ENCODE measurements around the gene ZNF140. TPM values are rescaled to one million over a fixed set of nuclear protein-coding genes. Genes with fewer than 3 reads are reported as not detected.
A peak's percentile ranks its signal among the peaks of the same experiment; 100 is the strongest.

Gene ZNF140
- total and polyA plus RNA-seq, 2 donors (not counting 3 experiments of a cell fraction or from before 2014, with no cell fraction given), result 8.9 to 11.9 TPM

DNA sequence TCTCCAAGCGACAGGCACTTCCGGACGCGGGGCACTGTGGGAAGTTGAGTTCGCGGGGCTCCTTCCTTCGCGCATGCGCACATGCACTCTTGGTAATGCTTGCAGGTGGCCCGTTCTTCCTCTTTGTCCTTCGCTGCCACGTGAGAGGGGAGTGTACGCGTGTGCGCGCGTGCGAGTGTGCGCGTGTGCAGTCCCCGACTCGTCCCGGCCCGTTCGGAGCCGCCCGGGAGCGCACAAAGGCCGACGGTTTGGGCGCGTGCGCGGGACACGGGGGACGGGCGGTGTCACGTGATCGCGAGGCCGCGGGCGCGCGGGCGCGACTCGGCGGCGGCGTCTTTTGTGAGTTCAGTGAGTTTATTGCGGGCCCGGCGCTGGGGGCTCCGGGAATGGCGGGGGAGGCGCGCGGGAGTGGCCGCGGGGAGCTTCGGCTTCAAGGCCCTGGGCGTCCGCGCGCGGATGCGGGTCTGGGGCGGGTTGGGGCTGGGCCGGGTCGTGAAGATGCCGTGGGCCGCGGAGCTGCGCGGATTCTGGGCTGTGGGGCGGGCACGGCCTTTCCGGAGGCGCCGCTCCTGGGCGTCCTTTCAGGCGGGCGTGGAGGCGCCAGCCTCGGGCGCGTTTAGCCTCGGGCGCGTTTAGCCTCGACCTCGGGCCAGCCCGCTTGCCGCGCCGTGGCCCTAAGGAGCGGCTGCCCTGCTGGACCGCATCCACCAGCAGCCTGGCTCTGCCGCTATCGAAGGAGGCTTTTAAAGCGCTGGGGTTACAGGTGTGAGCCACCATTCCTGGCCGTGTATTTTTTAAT is 43.3 kb upstream of the ZNF140 start, which contains the start of gene ZNF84:
Gene ZNF84 (plus strand): TSS at position 303 of the 799 bp plus-strand sequence. CDS start 3,959 bp downstream, outside the sequence.
- H3K4me2 ChIP-seq (ENCODE audit: insufficient read depth, low read length), result peak within 1 kb of the TSS; percentile 76
- ChIA-PET POLR2A (no interaction called here), CTCF (no interaction called here)
- BruUV-seq (replicated peaks), result no TSS peak
- dilution Hi-C loops (cut with MboI; ENCODE audit: extremely low pct_ligation_motif_present, low sequenced_read_pairs) (no loop called here), intact Hi-C loops (cut with micrococcal nuclease) (loop anchor here (1.0 kb wide), 4 partner anchors 43 to 129 kb away; partner anchors contain the start of genes ZNF10, ZNF140, ZNF26 and ZNF891)
- peak within 1 kb of the TSS; percentile 59 for H3K27ac ChIP-seq (ENCODE audit: insufficient read depth, low read depth, low read length)
- H4K20me1 ChIP-seq (replicated peaks; ENCODE audit: control insufficient read depth, extremely low read depth, insufficient read depth, low read length), result no peaks in the 10 kb centered on the region
- H2AFZ ChIP-seq (ENCODE audit: low read depth, low read length), result peak within 1 kb of the TSS; percentile 26
- peak within 1 kb of the TSS; percentile 91 for H3K9ac ChIP-seq (replicated peaks; ENCODE audit: extremely low read depth, insufficient read depth, low read length)
- TF ChIP-seq MYC (IDR thresholded peaks at IDR 0.05; ENCODE audit: low read depth, low read length) (peak; percentile 84), JUN (IDR thresholded peaks at IDR 0.05; ENCODE audit: borderline replicate concordance, insufficient read depth, insufficient read length, low read depth) (no peak), POLR2AphosphoS5 (IDR thresholded peaks at IDR 0.05; ENCODE audit: insufficient read depth, low read depth, low read length) (peak; percentile 86), POLR2A (IDR thresholded peaks at IDR 0.05; ENCODE audit: low read depth, low read length) (peak; percentile 83), EZH2 (IDR thresholded peaks at IDR 0.05; ENCODE audit: borderline replicate concordance, low read depth, low read length, severe bottlenecking) (no peak), FOS (IDR thresholded peaks at IDR 0.05; ENCODE audit: borderline replicate concordance, insufficient read depth, low read length) (no peak), GATA2 (IDR thresholded peaks at IDR 0.05; ENCODE audit: insufficient read depth, insufficient read length, low read depth, low read length) (no peak)
- TF ChIP-seq, protein P1, sequence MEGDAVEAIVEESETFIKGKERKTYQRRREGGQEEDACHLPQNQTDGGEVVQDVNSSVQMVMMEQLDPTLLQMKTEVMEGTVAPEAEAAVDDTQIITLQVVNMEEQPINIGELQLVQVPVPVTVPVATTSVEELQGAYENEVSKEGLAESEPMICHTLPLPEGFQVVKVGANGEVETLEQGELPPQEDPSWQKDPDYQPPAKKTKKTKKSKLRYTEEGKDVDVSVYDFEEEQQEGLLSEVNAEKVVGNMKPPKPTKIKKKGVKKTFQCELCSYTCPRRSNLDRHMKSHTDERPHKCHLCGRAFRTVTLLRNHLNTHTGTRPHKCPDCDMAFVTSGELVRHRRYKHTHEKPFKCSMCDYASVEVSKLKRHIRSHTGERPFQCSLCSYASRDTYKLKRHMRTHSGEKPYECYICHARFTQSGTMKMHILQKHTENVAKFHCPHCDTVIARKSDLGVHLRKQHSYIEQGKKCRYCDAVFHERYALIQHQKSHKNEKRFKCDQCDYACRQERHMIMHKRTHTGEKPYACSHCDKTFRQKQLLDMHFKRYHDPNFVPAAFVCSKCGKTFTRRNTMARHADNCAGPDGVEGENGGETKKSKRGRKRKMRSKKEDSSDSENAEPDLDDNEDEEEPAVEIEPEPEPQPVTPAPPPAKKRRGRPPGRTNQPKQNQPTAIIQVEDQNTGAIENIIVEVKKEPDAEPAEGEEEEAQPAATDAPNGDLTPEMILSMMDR (IDR thresholded peaks at IDR 0.05; ENCODE audit: extremely low read depth in 1 of 2, insufficient read depth in 1 of 2, low read depth in 1 of 2, low read length in 2 of 2), result no peak
- TF ChIP-seq, protein P2, sequence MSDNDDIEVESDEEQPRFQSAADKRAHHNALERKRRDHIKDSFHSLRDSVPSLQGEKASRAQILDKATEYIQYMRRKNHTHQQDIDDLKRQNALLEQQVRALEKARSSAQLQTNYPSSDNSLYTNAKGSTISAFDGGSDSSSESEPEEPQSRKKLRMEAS (IDR thresholded peaks at IDR 0.05; ENCODE audit: insufficient read depth, insufficient read length), result peak; percentile 96
- peaks cover 3 to 9% of the 10 kb centered on the region in 2 experiments for H3K36me3 ChIP-seq (ENCODE audit: control insufficient read depth in 2 of 2, extremely low read depth in 1 of 2, insufficient read depth in 2 of 2, low read length in 2 of 2)
- no peaks in the 10 kb centered on the region for H3K9me1 ChIP-seq (replicated peaks; ENCODE audit: control insufficient read depth, extremely low read depth, insufficient read depth, low read length)
- no peaks in the 10 kb centered on the region for H3K4me1 ChIP-seq (ENCODE audit: control insufficient read depth, extremely low read depth, insufficient read depth, low read length)
- H3K27me3 ChIP-seq (ENCODE audit: control insufficient read depth in 2 of 2, insufficient read depth in 2 of 2, low read length in 2 of 2), result no peaks in the 10 kb centered on the region
- DNase-seq (ENCODE audit: low read depth, low spot score) (peak; percentile 99), FAIRE-seq (peak; percentile 97)
- peaks cover 5% of the 10 kb centered on the region for H3K9me3 ChIP-seq (replicated peaks; ENCODE audit: control insufficient read depth, insufficient read depth, low read length)
- H3K79me2 ChIP-seq (ENCODE audit: control insufficient read depth, insufficient read depth, low read length), result peaks cover 24% of the 10 kb centered on the region
- H3K4me3 ChIP-seq (replicated peaks in 1 of 3; ENCODE audit: insufficient read depth in 1 of 3, low read depth in 1 of 3, low read length in 3 of 3), result peak within 1 kb of the TSS; percentile 42 to 90 (median 78)

Measured in endothelial cell of umbilical vein (primary cell).